Effector memory CD4-positive, alpha-beta T cell (primary cell): ENCODE measurements around the gene PCNA.

Experiments
- DNase-seq, 3 donors: peaks; one replicate each; pipeline ENCODE4 v3.0.0-alpha.2; 2020
- H3K27ac ChIP-seq: 2 replicates; pipeline ENCODE4 v1.7.0; 2013; ENCODE audit warnings: mild to moderate bottlenecking, low read length, moderate library complexity; ENCODE audit not compliant: insufficient read depth, poor library complexity, severe bottlenecking
- H3K27me3 ChIP-seq: replicated peaks from 2 replicates; pipeline ENCODE4 v1.7.0; 2013; ENCODE audit warnings: mild to moderate bottlenecking, low read length; ENCODE audit not compliant: insufficient read depth, control insufficient read depth, poor library complexity, severe bottlenecking
- H3K36me3 ChIP-seq: 2 replicates; pipeline ENCODE4 v1.7.0; 2013; ENCODE audit warnings: mild to moderate bottlenecking, low read length, moderate library complexity; ENCODE audit not compliant: control insufficient read depth, insufficient read depth
- H3K4me1 ChIP-seq: 2 replicates; pipeline ENCODE4 v1.7.0; 2013; ENCODE audit warnings: low read length, mild to moderate bottlenecking; ENCODE audit not compliant: control insufficient read depth, insufficient read depth, poor library complexity, severe bottlenecking
- H3K4me3 ChIP-seq: 2 replicates; pipeline ENCODE4 v1.7.0; 2013; ENCODE audit warnings: low read length, low read depth, mild to moderate bottlenecking; ENCODE audit not compliant: insufficient read depth, poor library complexity, severe bottlenecking
- H3K9me3 ChIP-seq: 2 replicates; pipeline ENCODE4 v1.7.0; 2013; ENCODE audit warnings: mild to moderate bottlenecking, low read length, moderate library complexity; ENCODE audit not compliant: control insufficient read depth

PCNA gene

GRCh38 chr20:5153612-5154542 is 34.1 kb upstream of the PCNA start:
- Histone ChIP-seq H3K4me1 (no peaks in the 10 kb centered on the region), H3K27me3 (no peaks in the 10 kb centered on the region), H3K9me3 (no peaks in the 10 kb centered on the region), H3K36me3 (peaks cover 8% of the 10 kb centered on the region), H3K4me3 (no peak overlapping the region), H3K27ac (no peak overlapping the region)
- DNase-seq = no peak

GRCh38 chr20:5153152-5153467 is 33.4 kb upstream of the PCNA start:
- Histone ChIP-seq H3K36me3 (peaks cover 8% of the 10 kb centered on the region), H3K4me3 (no peak overlapping the region), H3K4me1 (no peaks in the 10 kb centered on the region), H3K27ac (no peak overlapping the region), H3K9me3 (no peaks in the 10 kb centered on the region), H3K27me3 (no peaks in the 10 kb centered on the region)
- no peak for DNase-seq

GRCh38 chr20:5150226-5151076 is 30.7 kb upstream of the PCNA start:
- H3K27me3 ChIP-seq = no peaks in the 10 kb centered on the region
- DNase-seq = no peak
- peaks cover 8% of the 10 kb centered on the region for H3K36me3 ChIP-seq
- H3K9me3 ChIP-seq = no peaks in the 10 kb centered on the region
- no peak overlapping the region for H3K27ac ChIP-seq
- no peak overlapping the region for H3K4me3 ChIP-seq
- H3K4me1 ChIP-seq = no peaks in the 10 kb centered on the region

GRCh38 chr20:5149892-5150225 is 30.1 kb upstream of the PCNA start:
- peaks cover 8% of the 10 kb centered on the region for H3K36me3 ChIP-seq
- H3K27ac ChIP-seq = no peak overlapping the region
- no peak for DNase-seq
- H3K9me3 ChIP-seq = no peaks in the 10 kb centered on the region
- no peak overlapping the region for H3K4me3 ChIP-seq
- H3K4me1 ChIP-seq = no peaks in the 10 kb centered on the region
- no peaks in the 10 kb centered on the region for H3K27me3 ChIP-seq

- Histone ChIP-seq H3K9me3 (no peaks in the 10 kb centered on the region), H3K36me3 (peaks cover 5% of the 10 kb centered on the region), H3K4me1 (no peaks in the 10 kb centered on the region), H3K27me3 (no peaks in the 10 kb centered on the region), H3K27ac (no peak overlapping the region), H3K4me3 (no peak overlapping the region)
- DNase-seq = no peak
Observed at GRCh38 chr20:5148581-5148980, 28.8 kb upstream of the PCNA start.

GRCh38 chr20:5146871-5147592 is 27.3 kb upstream of the PCNA start:
- no peaks in the 10 kb centered on the region for H3K36me3 ChIP-seq
- H3K4me1 ChIP-seq = peaks cover 6% of the 10 kb centered on the region
- no peak for DNase-seq
- H3K4me3 ChIP-seq = no peak overlapping the region
- H3K27ac ChIP-seq = no peak overlapping the region
- no peaks in the 10 kb centered on the region for H3K9me3 ChIP-seq
- H3K27me3 ChIP-seq = no peaks in the 10 kb centered on the region

GRCh38 chr20:5146099-5146668 is 26.4 kb upstream of the PCNA start:
- Histone ChIP-seq H3K4me3 (no peak overlapping the region), H3K4me1 (peaks cover 6% of the 10 kb centered on the region), H3K36me3 (no peaks in the 10 kb centered on the region), H3K27ac (no peak overlapping the region), H3K9me3 (no peaks in the 10 kb centered on the region), H3K27me3 (no peaks in the 10 kb centered on the region)
- DNase-seq = no peak

- Histone ChIP-seq H3K9me3 (no peaks in the 10 kb centered on the region), H3K36me3 (no peaks in the 10 kb centered on the region), H3K4me1 (peaks cover 6% of the 10 kb centered on the region), H3K27me3 (no peaks in the 10 kb centered on the region), H3K27ac (no peak overlapping the region), H3K4me3 (no peak overlapping the region)
- no peak for DNase-seq
Observed at GRCh38 chr20:5145365-5146098, 25.8 kb upstream of the PCNA start.

GRCh38 chr20:5143851-5144250 is 24.1 kb upstream of the PCNA start:
- peaks cover 6% of the 10 kb centered on the region for H3K4me1 ChIP-seq
- H3K9me3 ChIP-seq = no peaks in the 10 kb centered on the region
- no peak for DNase-seq
- no peaks in the 10 kb centered on the region for H3K27me3 ChIP-seq
- no peak overlapping the region for H3K4me3 ChIP-seq
- no peaks in the 10 kb centered on the region for H3K36me3 ChIP-seq
- no peak overlapping the region for H3K27ac ChIP-seq
